HG03439 (cell line): ENCODE data around the gene MDGA2.
"Not testable (repeated sequence)": the region's sequence is repeated elsewhere in the genome, so short reads cannot be mapped to it uniquely, and the experiment has no call there.

Source experiments
- ATAC-seq: cut with Tn5 transposase; IDR thresholded peaks from one replicate; pipeline ENCODE4 v1.9.1; 2021; ENCODE audit warnings: mild to moderate bottlenecking, moderate library complexity; ENCODE audit not compliant: unreplicated experiment

Gene MDGA2

GRCh38 chr14:47252802-47253201 lies 422.6 kb downstream of the MDGA2 start:
- ATAC-seq = no peak

- ATAC-seq = no peak
Measured at GRCh38 chr14:47246367-47246766, 429.0 kb downstream of the MDGA2 start.

- ATAC-seq = not testable (repeated sequence)
Measured at GRCh38 chr14:47242579-47242978, 432.8 kb downstream of the MDGA2 start.

GRCh38 chr14:47240748-47241437 lies 434.5 kb downstream of the MDGA2 start:
- ATAC-seq = no peak

- ATAC-seq = no peak
Measured at GRCh38 chr14:47235619-47236018, 439.8 kb downstream of the MDGA2 start.

- no peak for ATAC-seq
Measured at GRCh38 chr14:47226877-47227520, 448.4 kb downstream of the MDGA2 start.

- ATAC-seq = no peak
Measured at GRCh38 chr14:47223656-47224055, 451.7 kb downstream of the MDGA2 start.

GRCh38 chr14:47220096-47220495 lies 455.3 kb downstream of the MDGA2 start:
- no peak for ATAC-seq

- ATAC-seq = no peak
Measured at GRCh38 chr14:47211263-47211662, 464.1 kb downstream of the MDGA2 start.

GRCh38 chr14:47210099-47210498 lies 465.3 kb downstream of the MDGA2 start:
- no peak for ATAC-seq

- ATAC-seq = no peak
Measured at GRCh38 chr14:47208434-47208833, 467.0 kb downstream of the MDGA2 start.

GRCh38 chr14:47207617-47208016 lies 467.8 kb downstream of the MDGA2 start:
- ATAC-seq = no peak

GRCh38 chr14:47200740-47201139 lies 474.7 kb downstream of the MDGA2 start:
- ATAC-seq = no peak

- no peak for ATAC-seq
Measured at GRCh38 chr14:47195582-47195981, 479.8 kb downstream of the MDGA2 start.

- ATAC-seq = no peak
Measured at GRCh38 chr14:47194055-47194454, 481.4 kb downstream of the MDGA2 start.

GRCh38 chr14:47192203-47192602 lies 483.2 kb downstream of the MDGA2 start:
- not testable (repeated sequence) for ATAC-seq

GRCh38 chr14:47191700-47192099 lies 483.7 kb downstream of the MDGA2 start:
- no peak for ATAC-seq

- no peak for ATAC-seq
Measured at GRCh38 chr14:47189911-47190484, 485.4 kb downstream of the MDGA2 start.

GRCh38 chr14:47186486-47186885 lies 488.9 kb downstream of the MDGA2 start:
- ATAC-seq = no peak

- ATAC-seq = no peak
Measured at GRCh38 chr14:47179906-47180305, 495.5 kb downstream of the MDGA2 start.

- not testable (repeated sequence) for ATAC-seq
Measured at GRCh38 chr14:47171896-47172295, 503.5 kb downstream of the MDGA2 start.

GRCh38 chr14:47167402-47167801 lies 508.0 kb downstream of the MDGA2 start:
- ATAC-seq = no peak
